Esophagus muscularis mucosa (tissue), 4 donors: ENCODE results near the gene MID2.

Source experiments
- EP300 ChIP-seq: sonication (generic); formaldehyde crosslinking; IDR thresholded peaks from one replicate; pipeline ENCODE4 v1.6.1; 2017; ENCODE audit warnings: antibody characterized with exemption
- POLR2A ChIP-seq: fragments of 450-650 bp; IDR thresholded peaks from one replicate; pipeline ENCODE4 v1.6.1; 2017; ENCODE audit warnings: antibody characterized with exemption, moderate library complexity, mild to moderate bottlenecking, low read depth
- POLR2AphosphoS5 ChIP-seq, 2 donors: sonication (generic); formaldehyde crosslinking; IDR thresholded peaks; one replicate each; pipeline ENCODE4 v1.6.1; 2017; ENCODE audit warnings: antibody characterized with exemption in 2 of 2
- TF ChIP-seq, protein P1 (sequence below), 3 experiments: fragments of 200-600 bp in 2 of 3; fragments of 450-650 bp in 1 of 3; sonication (generic) in 2 of 3; IDR thresholded peaks; one replicate each; pipeline ENCODE4 v1.5.1; 2017 to 2019; ENCODE audit warnings: antibody characterized with exemption in 3 of 3, mild to moderate bottlenecking in 2 of 3, moderate library complexity in 1 of 3

DNA sequence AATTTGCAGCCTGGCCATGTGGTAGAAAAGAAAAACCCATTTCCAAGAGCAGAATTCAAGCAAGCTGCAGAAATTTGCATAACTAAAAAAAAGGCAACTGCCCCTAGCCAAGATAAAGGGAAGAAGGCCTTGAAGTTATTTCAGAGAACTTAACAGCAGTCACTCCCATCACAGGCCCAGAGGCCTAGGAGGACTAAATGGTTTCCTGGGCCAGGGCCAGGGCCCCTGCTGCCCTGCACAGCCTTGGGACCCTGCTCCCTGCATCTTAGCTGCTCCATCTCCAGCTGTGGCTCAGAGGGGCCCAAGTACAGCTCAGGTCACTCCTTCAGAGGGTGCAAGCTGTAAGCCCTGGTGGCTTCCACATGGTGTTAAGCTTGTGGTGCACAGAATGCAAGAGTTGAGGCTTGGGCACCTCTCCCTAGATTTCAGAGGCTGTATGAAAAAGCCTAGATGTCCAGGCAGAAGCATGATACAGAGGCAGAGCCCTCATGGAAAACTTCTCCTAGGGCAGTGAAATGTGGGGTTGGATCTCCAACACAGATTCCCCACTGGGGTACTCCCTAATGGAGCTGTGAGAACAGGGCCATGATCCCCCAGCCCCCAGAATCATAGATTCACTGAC, 6.7 kb upstream of the MID2 start:
- TF ChIP-seq, protein P1, sequence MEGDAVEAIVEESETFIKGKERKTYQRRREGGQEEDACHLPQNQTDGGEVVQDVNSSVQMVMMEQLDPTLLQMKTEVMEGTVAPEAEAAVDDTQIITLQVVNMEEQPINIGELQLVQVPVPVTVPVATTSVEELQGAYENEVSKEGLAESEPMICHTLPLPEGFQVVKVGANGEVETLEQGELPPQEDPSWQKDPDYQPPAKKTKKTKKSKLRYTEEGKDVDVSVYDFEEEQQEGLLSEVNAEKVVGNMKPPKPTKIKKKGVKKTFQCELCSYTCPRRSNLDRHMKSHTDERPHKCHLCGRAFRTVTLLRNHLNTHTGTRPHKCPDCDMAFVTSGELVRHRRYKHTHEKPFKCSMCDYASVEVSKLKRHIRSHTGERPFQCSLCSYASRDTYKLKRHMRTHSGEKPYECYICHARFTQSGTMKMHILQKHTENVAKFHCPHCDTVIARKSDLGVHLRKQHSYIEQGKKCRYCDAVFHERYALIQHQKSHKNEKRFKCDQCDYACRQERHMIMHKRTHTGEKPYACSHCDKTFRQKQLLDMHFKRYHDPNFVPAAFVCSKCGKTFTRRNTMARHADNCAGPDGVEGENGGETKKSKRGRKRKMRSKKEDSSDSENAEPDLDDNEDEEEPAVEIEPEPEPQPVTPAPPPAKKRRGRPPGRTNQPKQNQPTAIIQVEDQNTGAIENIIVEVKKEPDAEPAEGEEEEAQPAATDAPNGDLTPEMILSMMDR (IDR thresholded peaks at IDR 0.05) = no peak
- TF ChIP-seq POLR2A = no peak
- TF ChIP-seq EP300 = no peak
- TF ChIP-seq POLR2AphosphoS5 (IDR thresholded peaks at IDR 0.05) = no peak
